Raji (cell line): Measurements from ENCODE around the gene NFIA.

Experiments used
- POLR2A ChIP-seq: IDR thresholded peaks from 2 replicates; pipeline ENCODE4 v1.6.1; 2011; ENCODE audit warnings: low read depth, low read length, control low read depth; ENCODE audit not compliant: insufficient read depth

The NFIA gene

GRCh38 chr1:61268546-61269240, 186.3 kb downstream of the NFIA start:
- no peak for TF ChIP-seq POLR2A

- TF ChIP-seq POLR2A: no peak
Observed at GRCh38 chr1:61269602-61270001, 187.2 kb downstream of the NFIA start.

GRCh38 chr1:61270107-61270506, 187.7 kb downstream of the NFIA start:
- TF ChIP-seq POLR2A: no peak

- no peak for TF ChIP-seq POLR2A
Observed at GRCh38 chr1:61270761-61271411, 188.5 kb downstream of the NFIA start.

- TF ChIP-seq POLR2A: no peak
Observed at GRCh38 chr1:61271412-61271789, 189.0 kb downstream of the NFIA start.

GRCh38 chr1:61273167-61273705, 190.9 kb downstream of the NFIA start:
- TF ChIP-seq POLR2A: no peak

- TF ChIP-seq POLR2A: no peak
Observed at GRCh38 chr1:61273861-61274260, 191.5 kb downstream of the NFIA start.

- TF ChIP-seq POLR2A: no peak
Observed at GRCh38 chr1:61274939-61275338, 192.6 kb downstream of the NFIA start.

- no peak for TF ChIP-seq POLR2A
Observed at GRCh38 chr1:61276246-61276645, 193.9 kb downstream of the NFIA start.

GRCh38 chr1:61277121-61277690, 194.8 kb downstream of the NFIA start:
- TF ChIP-seq POLR2A: no peak

- TF ChIP-seq POLR2A: no peak
Observed at GRCh38 chr1:61278966-61279365, 196.6 kb downstream of the NFIA start.

GRCh38 chr1:61279570-61279969, 197.2 kb downstream of the NFIA start:
- TF ChIP-seq POLR2A: no peak

GRCh38 chr1:61280452-61280851, 198.1 kb downstream of the NFIA start:
- TF ChIP-seq POLR2A: no peak

GRCh38 chr1:61282387-61282786, 200.0 kb downstream of the NFIA start:
- no peak for TF ChIP-seq POLR2A

GRCh38 chr1:61284248-61284854, 202.0 kb downstream of the NFIA start:
- no peak for TF ChIP-seq POLR2A

- no peak for TF ChIP-seq POLR2A
Observed at GRCh38 chr1:61284936-61285335, 202.6 kb downstream of the NFIA start.

- no peak for TF ChIP-seq POLR2A
Observed at GRCh38 chr1:61285371-61285885, 203.1 kb downstream of the NFIA start.
